CD4-positive, alpha-beta T cell (primary cell): Measurements from ENCODE around the gene C1orf198. TPM values are rescaled to one million over a fixed set of nuclear protein-coding genes. Genes with fewer than 3 reads are reported as not detected.

ENCODE experiments used
- ATAC-seq: fragments of 200-7000 bp; cut with Tn5 transposase; one replicate; pipeline ENCODE4 v1.10.0; 2022; ENCODE audit warnings: mild to moderate bottlenecking; ENCODE audit not compliant: poor library complexity
- CTCF ChIA-PET: fragments of 350-600 bp; sonication (Branson Sonifier 250); formaldehyde crosslinking; loops from one replicate; lab custom pipeline; 2021; ENCODE audit warnings: antibody characterized with exemption, inconsistent platforms; lab: Charles Lee
- POLR2A ChIA-PET: fragments of 350-600 bp; sonication (Branson Sonifier 250); formaldehyde crosslinking; loops from one replicate; lab custom pipeline; 2021; ENCODE audit warnings: antibody characterized with exemption, inconsistent platforms; lab: Charles Lee
- DNase-seq, 14 experiments: peaks; one replicate each; pipeline ENCODE4 v3.0.0-alpha.2; 2013 to 2020; ENCODE audit warnings: mixed read lengths in 2 of 14
- H3K27ac ChIP-seq, 2 donors: one replicate each; pipeline versions ENCODE4 v1.5.1 to v1.7.0; 2013; ENCODE audit warnings: low read length in 2 of 2, low read depth in 1 of 2, mild to moderate bottlenecking in 1 of 2
- H3K27me3 ChIP-seq, 2 experiments: 1 replicate in 1 of 2; 2 replicates in 1 of 2; pipeline versions ENCODE4 v1.6.1 to v1.7.0; 2013; ENCODE audit warnings: low read length in 2 of 2, control low read depth in 1 of 2, mild to moderate bottlenecking in 1 of 2, moderate library complexity in 1 of 2; ENCODE audit not compliant: insufficient read depth in 2 of 2, control insufficient read depth in 1 of 2
- H3K36me3 ChIP-seq: one replicate; pipeline ENCODE4 v1.6.1; 2013; ENCODE audit warnings: low read length, control low read depth; ENCODE audit not compliant: insufficient read depth
- H3K4me1 ChIP-seq: one replicate; pipeline ENCODE4 v1.6.1; 2013; ENCODE audit warnings: low read length, control low read depth; ENCODE audit not compliant: insufficient read depth
- H3K4me3 ChIP-seq: one replicate; pipeline ENCODE4 v1.5.1; 2013; ENCODE audit warnings: mild to moderate bottlenecking, low read length, moderate library complexity
- H3K9me3 ChIP-seq, 2 experiments: 1 replicate in 1 of 2; 2 replicates in 1 of 2; pipeline versions ENCODE4 v1.6.1 to v1.7.0; 2013; ENCODE audit warnings: low read length in 2 of 2, mild to moderate bottlenecking in 2 of 2, control low read depth in 1 of 2, moderate library complexity in 1 of 2; ENCODE audit not compliant: control insufficient read depth in 1 of 2, insufficient read depth in 1 of 2
- H3K27ac Mint-ChIP-seq: one replicate; pipeline ENCODE4 v1.8.0; 2020; ENCODE audit warnings: mixed read lengths
- H3K27me3 Mint-ChIP-seq: one replicate; pipeline ENCODE4 v1.8.0; 2021; ENCODE audit warnings: mixed read lengths
- H3K36me3 Mint-ChIP-seq: one replicate; pipeline ENCODE4 v1.8.0; 2021; ENCODE audit warnings: low read depth, mixed read lengths
- H3K4me1 Mint-ChIP-seq: one replicate; pipeline ENCODE4 v1.8.0; 2021; ENCODE audit warnings: low read depth, mixed read lengths
- H3K4me3 Mint-ChIP-seq: one replicate; pipeline ENCODE4 v1.8.0; 2020; ENCODE audit warnings: mild to moderate bottlenecking, mixed read lengths
- H3K9me3 Mint-ChIP-seq: one replicate; pipeline ENCODE4 v1.8.0; 2020; ENCODE audit warnings: mixed read lengths
- CTCF ChIP-seq: fragments of 200-600 bp; IDR thresholded peaks from one replicate; pipeline ENCODE4 v1.8.0; 2022; ENCODE audit warnings: antibody characterized with exemption, mild to moderate bottlenecking
- intact Hi-C, 2 experiments: fragments of 100-400 bp; cut with DNase I in 1 of 2; cut with micrococcal nuclease in 1 of 2; formaldehyde crosslinking; loops; one replicate each; pipeline versions ENCODE4 v1.15.1 to v1.9.0; 2023 to 2025; cut with DNase I, micrococcal nuclease
- total RNA-seq, 174 experiments: library from RNA in 2 of 174; stranded (reverse) in 2 of 174; gene quantifications; one replicate each; pipeline ENCODE4 v1.2.3 and lab custom pipeline; 2021 to 2026

C1orf198 gene
- total RNA-seq, 2 experiments from 2014 or later: 2.2 TPM

- Mint-ChIP-seq H3K9me3 (no peaks in the 10 kb centered on the region), H3K27me3 (peaks cover 27% of the 10 kb centered on the region), H3K36me3 (no peaks in the 10 kb centered on the region), H3K4me3 (no peak overlapping the region), H3K4me1 (no peaks in the 10 kb centered on the region), H3K27ac (no peak overlapping the region)
- intact Hi-C loops: no loop called here
- TF ChIP-seq CTCF: no peak
- ChIA-PET POLR2A (no interaction called here), CTCF (no interaction called here)
- DNase-seq (no peak), ATAC-seq (no peak)
- peaks cover 4% of the 10 kb centered on the region for H3K4me1 ChIP-seq
- H3K27me3 ChIP-seq: peaks cover 4 to 8% of the 10 kb centered on the region in 2 experiments
- no peak overlapping the region for H3K27ac ChIP-seq
- H3K36me3 ChIP-seq: no peaks in the 10 kb centered on the region
- no peaks in the 10 kb centered on the region for H3K9me3 ChIP-seq
- H3K4me3 ChIP-seq: no peak overlapping the region
These were observed 74.9 kb downstream of the C1orf198 start for GRCh38 chr1:230793463-230793745.

GRCh38 chr1:230792691-230793462 is 75.4 kb downstream of the C1orf198 start:
- TF ChIP-seq CTCF: no peak
- peaks cover 4% of the 10 kb centered on the region for H3K4me1 ChIP-seq
- Mint-ChIP-seq H3K27ac (no peak overlapping the region), H3K9me3 (no peaks in the 10 kb centered on the region), H3K27me3 (peaks cover 29% of the 10 kb centered on the region), H3K4me3 (no peak overlapping the region), H3K36me3 (no peaks in the 10 kb centered on the region), H3K4me1 (no peaks in the 10 kb centered on the region)
- intact Hi-C loops: no loop called here
- no peak for ATAC-seq
- H3K4me3 ChIP-seq: no peak overlapping the region
- H3K9me3 ChIP-seq: no peaks in the 10 kb centered on the region
- POLR2A ChIA-PET: no interaction called here
- no peak for DNase-seq
- peaks cover 4 to 8% of the 10 kb centered on the region in 2 experiments for H3K27me3 ChIP-seq
- CTCF ChIA-PET: no interaction called here
- no peaks in the 10 kb centered on the region for H3K36me3 ChIP-seq
- no peak overlapping the region for H3K27ac ChIP-seq

GRCh38 chr1:230791986-230792564 is 76.2 kb downstream of the C1orf198 start:
- H3K36me3 ChIP-seq: no peaks in the 10 kb centered on the region
- ATAC-seq (no peak), DNase-seq (no peak)
- H3K4me1 ChIP-seq: peaks cover 4% of the 10 kb centered on the region
- H3K9me3 ChIP-seq: no peaks in the 10 kb centered on the region
- Mint-ChIP-seq H3K27ac (no peak overlapping the region), H3K36me3 (no peaks in the 10 kb centered on the region), H3K4me1 (no peaks in the 10 kb centered on the region), H3K27me3 (peaks cover 24% of the 10 kb centered on the region), H3K9me3 (no peaks in the 10 kb centered on the region), H3K4me3 (no peak overlapping the region)
- no peak overlapping the region for H3K4me3 ChIP-seq
- no peak for TF ChIP-seq CTCF
- intact Hi-C loops: no loop called here
- ChIA-PET POLR2A (no interaction called here), CTCF (no interaction called here)
- H3K27me3 ChIP-seq: peaks cover 4 to 8% of the 10 kb centered on the region in 2 experiments
- no peak overlapping the region for H3K27ac ChIP-seq
